H1 (cell line): ENCODE measurements around the gene DPYD. TPM values are rescaled to one million over a fixed set of nuclear protein-coding genes. Genes with fewer than 3 reads are reported as not detected.

Experiments used
- CTCF ChIA-PET: fragments of 300-600 bp; sonication (Branson Sonifier 250); formaldehyde crosslinking; loops from one replicate; lab custom pipeline; 2021; ENCODE audit not compliant: partially characterized antibody; lab: Charles Lee
- POLR2A ChIA-PET: fragments of 300-600 bp; sonication (Branson Sonifier 250); formaldehyde crosslinking; loops from one replicate; lab custom pipeline; 2021; ENCODE audit warnings: inconsistent platforms; ENCODE audit not compliant: partially characterized antibody; lab: Charles Lee
- DNase-seq, 2 experiments: peaks; one replicate each; pipeline versions ENCODE4 v3.0.0 to v3.0.0-alpha.2; 2010 to 2022; ENCODE audit warnings: low spot score in 2 of 2, low read depth in 1 of 2, mixed read lengths in 1 of 2
- FAIRE-seq: peaks from 2 replicates; lab custom pipeline; 2011; peaks lifted over from hg19 to GRCh38; lab: Jason Lieb, UNC
- H2AFZ ChIP-seq: 2 replicates; pipeline ENCODE4 v1.8.1; 2012; ENCODE audit warnings: low read length, inconsistent platforms
- H2AK5ac ChIP-seq: 2 replicates; pipeline ENCODE4 v1.6.1; 2013; ENCODE audit warnings: low read depth, low read length
- H2BK120ac ChIP-seq: replicated peaks from 2 replicates; pipeline ENCODE3; 2013; ENCODE audit warnings: low read depth, low read length, inconsistent platforms
- H2BK12ac ChIP-seq: 2 replicates; pipeline ENCODE4 v1.6.1; 2013; ENCODE audit warnings: low read depth, low read length
- H2BK15ac ChIP-seq: 2 replicates; pipeline ENCODE4 v1.6.1; 2013; ENCODE audit warnings: low read length
- H2BK20ac ChIP-seq: 2 replicates; pipeline ENCODE4 v1.6.1; 2013; ENCODE audit warnings: low read length
- H2BK5ac ChIP-seq: 2 replicates; pipeline ENCODE4 v1.6.1; 2013; ENCODE audit warnings: low read depth, low read length
- H3K14ac ChIP-seq: 2 replicates; pipeline ENCODE4 v1.6.1; 2013; ENCODE audit warnings: inconsistent platforms; ENCODE audit not compliant: insufficient read length
- H3K18ac ChIP-seq: 2 replicates; pipeline ENCODE4 v1.6.1; 2013; ENCODE audit warnings: low read length; ENCODE audit errors: extremely low read depth
- H3K23ac ChIP-seq: 2 replicates; pipeline ENCODE4 v1.6.1; 2013; ENCODE audit warnings: inconsistent platforms; ENCODE audit not compliant: insufficient read length
- H3K23me2 ChIP-seq: 2 replicates; pipeline ENCODE4 v1.6.1; 2013; ENCODE audit warnings: low read depth, low read length
- H3K27ac ChIP-seq: 2 replicates; pipeline ENCODE4 v1.6.1; 2011; ENCODE audit warnings: low read depth, low read length, inconsistent platforms
- H3K27me3 ChIP-seq, 4 experiments: replicated peaks in 1 of 4; 1 replicate in 1 of 4; 2 replicates in 3 of 4; pipeline versions ENCODE4 v1.6.1 to v1.8.1; 2011 to 2013; ENCODE audit warnings: low read length in 3 of 4, mild to moderate bottlenecking in 3 of 4, inconsistent platforms in 2 of 4, mixed read lengths in 2 of 4, moderate library complexity in 1 of 4; ENCODE audit not compliant: control insufficient read depth in 3 of 4, insufficient read depth in 3 of 4; ENCODE audit errors: extremely low read depth in 1 of 4
- H3K36me3 ChIP-seq, 4 experiments: 2 replicates each; pipeline versions ENCODE4 v1.6.1 to v1.8.1; 2011 to 2013; ENCODE audit warnings: mild to moderate bottlenecking in 4 of 4, low read length in 3 of 4, moderate library complexity in 2 of 4, control low read depth in 1 of 4, inconsistent platforms in 1 of 4; ENCODE audit not compliant: insufficient read depth in 4 of 4, control insufficient read depth in 2 of 4
- H3K4ac ChIP-seq: replicated peaks from 2 replicates; pipeline ENCODE3; 2013; ENCODE audit warnings: low read length, low read depth, mixed read lengths, inconsistent platforms; ENCODE audit not compliant: insufficient read length
- H3K4me1 ChIP-seq, 4 experiments: replicated peaks in 1 of 4; 1 replicate in 1 of 4; 2 replicates in 3 of 4; pipeline versions ENCODE4 v1.6.1 to v1.8.1; 2011 to 2013; ENCODE audit warnings: low read length in 3 of 4, inconsistent platforms in 2 of 4, mixed read lengths in 1 of 4; ENCODE audit not compliant: insufficient read depth in 4 of 4, control insufficient read depth in 3 of 4
- H3K4me2 ChIP-seq, 2 experiments: 2 replicates each; pipeline versions ENCODE4 v1.6.1 to v1.8.1; 2011 to 2013; ENCODE audit warnings: low read depth in 2 of 2, low read length in 2 of 2, control low read depth in 1 of 2, inconsistent platforms in 1 of 2, mild to moderate bottlenecking in 1 of 2; ENCODE audit not compliant: insufficient read depth in 1 of 2
- H3K4me3 ChIP-seq, 4 experiments: fragments of 200-600, 300-600 bp in 1 of 4; sonication (generic), shearing (Covaris generic), sonication (Bioruptor Twin) in 1 of 4; 2 replicates each; pipeline versions ENCODE4 v1.5.1 to v1.8.1; 2011 to 2016; ENCODE audit warnings: low read length in 4 of 4, low read depth in 3 of 4, control low read depth in 2 of 4, inconsistent platforms in 2 of 4, mild to moderate bottlenecking in 2 of 4, mixed read lengths in 1 of 4, moderate library complexity in 1 of 4; ENCODE audit not compliant: insufficient read depth in 2 of 4; ENCODE audit errors: extremely low read depth in 1 of 4
- H3K56ac ChIP-seq: replicated peaks from 2 replicates; pipeline ENCODE3; 2013; ENCODE audit warnings: low read depth, mild to moderate bottlenecking, mixed read lengths, low read length, inconsistent platforms; ENCODE audit not compliant: insufficient read length
- H3K79me1 ChIP-seq: 2 replicates; pipeline ENCODE4 v1.6.1; 2013; ENCODE audit warnings: low read depth, low read length, control low read depth
- H3K79me2 ChIP-seq, 2 experiments: 2 replicates each; pipeline versions ENCODE4 v1.6.1 to v1.8.1; 2012 to 2013; ENCODE audit warnings: low read length in 2 of 2, mild to moderate bottlenecking in 2 of 2, inconsistent platforms in 1 of 2; ENCODE audit not compliant: insufficient read depth in 2 of 2, control insufficient read depth in 1 of 2
- H3K9ac ChIP-seq, 4 experiments: replicated peaks in 1 of 4; 1 replicate in 1 of 4; 2 replicates in 3 of 4; pipeline versions ENCODE4 v1.6.1 to v1.8.1; 2011 to 2013; ENCODE audit warnings: low read depth in 3 of 4, low read length in 3 of 4, control low read depth in 2 of 4, mild to moderate bottlenecking in 2 of 4, moderate library complexity in 2 of 4, inconsistent platforms in 1 of 4; ENCODE audit errors: extremely low read depth in 1 of 4
- H3K9me3 ChIP-seq, 2 experiments: 2 replicates each; pipeline versions ENCODE4 v1.6.1 to v1.8.1; 2012 to 2013; ENCODE audit warnings: mild to moderate bottlenecking in 2 of 2, moderate library complexity in 2 of 2, control low read depth in 1 of 2, inconsistent platforms in 1 of 2, low read depth in 1 of 2, low read length in 1 of 2, mixed read lengths in 1 of 2; ENCODE audit not compliant: insufficient read depth in 2 of 2
- H4K20me1 ChIP-seq, 2 experiments: replicated peaks in 1 of 2; 2 replicates each; pipeline versions ENCODE3 to v1.8.1; 2011 to 2013; ENCODE audit warnings: inconsistent platforms in 2 of 2, low read length in 2 of 2, mild to moderate bottlenecking in 1 of 2; ENCODE audit not compliant: insufficient read depth in 2 of 2, control insufficient read depth in 1 of 2
- H4K5ac ChIP-seq: 2 replicates; pipeline ENCODE4 v1.6.1; 2013; ENCODE audit warnings: low read length, low read depth, mixed read lengths, inconsistent platforms; ENCODE audit not compliant: insufficient read length
- H4K8ac ChIP-seq: 2 replicates; pipeline ENCODE4 v1.8.0; 2013; ENCODE audit warnings: mild to moderate bottlenecking, moderate library complexity, low read length, inconsistent platforms; ENCODE audit not compliant: insufficient read depth; ENCODE audit errors: extremely low read depth
- H4K91ac ChIP-seq: replicated peaks from 2 replicates; pipeline ENCODE3; 2013; ENCODE audit warnings: low read length, mixed read lengths, inconsistent platforms; ENCODE audit not compliant: insufficient read length
- ASH2L ChIP-seq: fragments of 200-600, 300-600 bp; sonication (generic); IDR thresholded peaks from one replicate; pipeline ENCODE4 v1.7.1; 2017; ENCODE audit warnings: low read length
- BCL11A ChIP-seq, 2 experiments: IDR thresholded peaks; one replicate each; pipeline ENCODE4 v1.6.1; 2011; ENCODE audit warnings: low read depth in 2 of 2, low read length in 2 of 2, mild to moderate bottlenecking in 2 of 2
- CBX8 ChIP-seq: fragments of 300-800, 300-1000 bp; sonication (generic); IDR thresholded peaks from 2 replicates; pipeline ENCODE4 v1.7.1; 2016; ENCODE audit warnings: low read depth, low read length, borderline replicate concordance
- CHD1 ChIP-seq: IDR thresholded peaks from 2 replicates; pipeline ENCODE4 v1.6.1; 2012; ENCODE audit warnings: low read depth, low read length, improper control_type of control experiment
- CHD2 ChIP-seq: IDR thresholded peaks from 2 replicates; pipeline ENCODE4 v1.6.1; 2012; ENCODE audit warnings: low read length, improper control_type of control experiment
- CTBP2 ChIP-seq: IDR thresholded peaks from 2 replicates; pipeline ENCODE4 v1.7.0; 2011; ENCODE audit warnings: borderline replicate concordance, mild to moderate bottlenecking, moderate library complexity, mixed read lengths, low read length; ENCODE audit not compliant: insufficient read depth, insufficient read length
- JUND ChIP-seq: IDR thresholded peaks from 2 replicates; pipeline ENCODE4 v1.6.1; 2011; ENCODE audit warnings: mild to moderate bottlenecking, improper control_type of control experiment, low read length
- KDM5A ChIP-seq: fragments of 200-600 bp; IDR thresholded peaks from 2 replicates; pipeline ENCODE4 v1.7.1; 2012; ENCODE audit warnings: mild to moderate bottlenecking, low read length, inconsistent platforms, mixed read lengths
- MAX ChIP-seq: IDR thresholded peaks from 2 replicates; pipeline ENCODE4 v1.6.1; 2012; ENCODE audit warnings: inconsistent platforms
- NANOG ChIP-seq: IDR thresholded peaks from 2 replicates; pipeline ENCODE4 v1.6.1; 2011; ENCODE audit warnings: low read length, low read depth, mild to moderate bottlenecking, inconsistent platforms; ENCODE audit not compliant: insufficient read depth, poor library complexity, severe bottlenecking
- PHF8 ChIP-seq: fragments of 200-600 bp; sonication (generic); conservative IDR thresholded peaks from 2 replicates; pipeline ENCODE4 v1.7.1; 2012; ENCODE audit warnings: low read depth, mild to moderate bottlenecking, inconsistent platforms, low read length, moderate library complexity
- RAD21 ChIP-seq, 2 experiments: IDR thresholded peaks in 1 of 2; conservative IDR thresholded peaks in 1 of 2; 2 replicates each; pipeline ENCODE4 v1.6.1; 2011; ENCODE audit warnings: low read depth in 2 of 2, low read length in 2 of 2, improper control_type of control experiment in 1 of 2, inconsistent platforms in 1 of 2, mild to moderate bottlenecking in 1 of 2, moderate library complexity in 1 of 2
- RXRA ChIP-seq: IDR thresholded peaks from 2 replicates; pipeline ENCODE4 v1.6.1; 2011; ENCODE audit warnings: low read depth, mild to moderate bottlenecking, low read length, moderate library complexity; ENCODE audit not compliant: insufficient read depth
- WGBS, 2 experiments: shearing (Covaris generic) in 1 of 2; methylation state at CpG; one replicate each; pipeline versions ENCODE4 v1.1.6 to v1.1.7; 2013 to 2015; ENCODE audit warnings: low lambda C conversion rate in 2 of 2, mixed read lengths in 2 of 2, inconsistent platforms in 1 of 2, low coverage in 1 of 2, missing lambda C conversion rate in 1 of 2; ENCODE audit not compliant: insufficient replicate concordance in 2 of 2, insufficient coverage in 1 of 2, insufficient read length in 1 of 2; ENCODE audit errors: extremely low coverage in 1 of 2, missing lambda C conversion rate in 1 of 2; 5-methylcytosine and 5-hydroxymethylcytosine counted together
- polyA plus RNA-seq, 7 experiments: library from polyadenylated mRNA; depleted of rRNA in 3 of 7; stranded (reverse) in 5 of 7; unstranded in 2 of 7; fragments of >200 nt in 5 of 7; fragments of 200-250 nt in 2 of 7; gene quantifications; 1 replicate in 5 of 7; 2 replicates in 1 of 7; 4 replicates in 1 of 7; pipeline versions ENCODE4 v1.2.1 to v1.2.3, GENCODE V29; 2011 to 2013; ENCODE audit warnings: missing spikeins in 2 of 7, mixed read lengths in 2 of 7
- total RNA-seq: library from RNA; stranded (reverse); fragmentation: NEBNext Ultra II Directional; extraction: Animal tissue kit (Norgen Biotek cat#: 25700); gene quantifications from 2 replicates; pipeline ENCODE4 v1.2.1, GENCODE V29; 2021

The DPYD gene
- total and polyA plus RNA-seq, 2 of the 8 experiments (the other 6 are each of a cell fraction or from before 2014, with no cell fraction given): 0.29 to 0.73 TPM

GRCh38 chr1:97806326-97806725 is 114.5 kb downstream of the DPYD start:
- H2BK20ac ChIP-seq: no peak overlapping the region
- no peak overlapping the region for H2BK15ac ChIP-seq
- H2AK5ac ChIP-seq: no peak overlapping the region
- H3K18ac ChIP-seq: no peak overlapping the region
- no peak for TF ChIP-seq ASH2L
- no peak for TF ChIP-seq RAD21 (IDR thresholded peaks at IDR 0.05 in 1 of 2, conservative IDR thresholded peaks at IDR 0.05 in 1 of 2; ENCODE audit: low read depth in 2 of 2, low read length in 2 of 2)
- TF ChIP-seq CHD2: no peak
- TF ChIP-seq RXRA: no peak
- no peak for TF ChIP-seq CBX8
- no peak for TF ChIP-seq CHD1
- TF ChIP-seq BCL11A (IDR thresholded peaks at IDR 0.05; ENCODE audit: low read depth in 2 of 2, low read length in 2 of 2): no peak
- TF ChIP-seq KDM5A: no peak
- TF ChIP-seq MAX: no peak
- TF ChIP-seq JUND: no peak
- no peak for TF ChIP-seq CTBP2
- no peak for TF ChIP-seq PHF8
- no peak for TF ChIP-seq NANOG
- WGBS, 2 experiments: 0% methylated on average over 1 of the region's 1 CpG; no CpG with 5 or more reads in 1 of the 2 experiments
- ChIA-PET CTCF (interaction anchor here (1.2 kb wide), 1 partner anchor 281 kb away, joined by 3 read pairs; no protein-coding TSS in a partner anchor), POLR2A (no interaction called here)
- no peak overlapping the region for H3K9ac ChIP-seq
- DNase-seq (no peak), FAIRE-seq (no peak)
- H3K23ac ChIP-seq: no peak overlapping the region
- no peak overlapping the region for H3K56ac ChIP-seq
- no peak overlapping the region for H4K8ac ChIP-seq
- no peak overlapping the region for H4K5ac ChIP-seq
- no peak overlapping the region for H2BK12ac ChIP-seq
- H4K91ac ChIP-seq: no peak overlapping the region
- H2BK5ac ChIP-seq: no peak overlapping the region
- H3K36me3 ChIP-seq: no peaks in the 10 kb centered on the region
- H3K27me3 ChIP-seq: no peaks in the 10 kb centered on the region
- H3K4me1 ChIP-seq: no peaks in the 10 kb centered on the region
- no peak overlapping the region for H3K14ac ChIP-seq
- no peaks in the 10 kb centered on the region for H3K79me2 ChIP-seq
- no peaks in the 10 kb centered on the region for H3K9me3 ChIP-seq
- H4K20me1 ChIP-seq: no peaks in the 10 kb centered on the region
- no peak overlapping the region for H2BK120ac ChIP-seq
- no peak overlapping the region for H3K4ac ChIP-seq
- H3K4me3 ChIP-seq: no peak overlapping the region
- H3K27ac ChIP-seq: no peak overlapping the region
- no peak overlapping the region for H2AFZ ChIP-seq
- H3K4me2 ChIP-seq: no peak overlapping the region
- no peaks in the 10 kb centered on the region for H3K79me1 ChIP-seq
- H3K23me2 ChIP-seq: no peaks in the 10 kb centered on the region
